Epithelial cell of esophagus (primary cell): ENCODE results near the gene CLEC4M.
"Not testable (repeated sequence)": the region's sequence is repeated elsewhere in the genome, so short reads cannot be mapped to it uniquely, and the experiment has no call there.

ENCODE experiments used
- DNase-seq: peaks from one replicate; pipeline ENCODE4 v3.0.0; 2010; ENCODE audit warnings: low read depth
- H3K4me3 ChIP-seq: 2 replicates; pipeline ENCODE4 v1.5.1; 2011; ENCODE audit warnings: mild to moderate bottlenecking, low read length, control low read depth
- CTCF ChIP-seq: IDR thresholded peaks from 2 replicates; pipeline ENCODE4 v1.5.1; 2011; ENCODE audit warnings: low read depth, mild to moderate bottlenecking, low read length, control low read depth, inconsistent platforms; ENCODE audit not compliant: insufficient read depth; ENCODE audit errors: missing control alignments

CLEC4M gene

GRCh38 chr19:7757358-7757757 is 5.7 kb upstream of the CLEC4M start:
- H3K4me3 ChIP-seq, result no peak overlapping the region

GRCh38 chr19:7759156-7759555 is 3.9 kb upstream of the CLEC4M start:
- DNase-seq, result no peak
- H3K4me3 ChIP-seq, result no peak overlapping the region
- no peak for TF ChIP-seq CTCF

More at GRCh38 chr19:7757358-7757757, 5.7 kb upstream of the CLEC4M start:
- no peak for DNase-seq
- no peak for TF ChIP-seq CTCF

GRCh38 chr19:7763696-7764095 is 653 bp downstream of the CLEC4M start:
- no peak overlapping the region for H3K4me3 ChIP-seq
- DNase-seq, result no peak
- TF ChIP-seq CTCF, result no peak

GRCh38 chr19:7764157-7764556 is 1.1 kb downstream of the CLEC4M start:
- DNase-seq, H3K4me3 ChIP-seq: not testable (repeated sequence)

GRCh38 chr19:7765043-7765442 is 2.0 kb downstream of the CLEC4M start:
- DNase-seq, H3K4me3 ChIP-seq: not testable (repeated sequence)

- DNase-seq, result no peak
- TF ChIP-seq CTCF, result no peak
- H3K4me3 ChIP-seq, result no peak overlapping the region
These were observed 3.5 kb downstream of the CLEC4M start for GRCh38 chr19:7766535-7766934.

GRCh38 chr19:7767487-7767886 is 4.4 kb downstream of the CLEC4M start:
- TF ChIP-seq CTCF, result no peak
- H3K4me3 ChIP-seq, result no peak overlapping the region
- no peak for DNase-seq

GRCh38 chr19:7769171-7769570 is 6.1 kb downstream of the CLEC4M start:
- no peak overlapping the region for H3K4me3 ChIP-seq
- no peak for TF ChIP-seq CTCF
- no peak for DNase-seq
